ENCODE results near the gene KIF6.

Gene KIF6

GRCh38 chr6:39338397-39338796 lies 386.8 kb downstream of the KIF6 start:
- DNase-seq = no peak

- DNase-seq = no peak
Measured at GRCh38 chr6:39335780-39336545, 389.2 kb downstream of the KIF6 start.

GRCh38 chr6:39333644-39334438 lies 391.4 kb downstream of the KIF6 start:
- no peak for DNase-seq

GRCh38 chr6:39330476-39330875 lies 394.7 kb downstream of the KIF6 start:
- no peak for DNase-seq

- no peak for DNase-seq
Measured at GRCh38 chr6:39330057-39330456, 395.2 kb downstream of the KIF6 start.

GRCh38 chr6:39328066-39328465 lies 397.1 kb downstream of the KIF6 start:
- DNase-seq = no peak

- DNase-seq = no peak
Measured at GRCh38 chr6:39327507-39327906, 397.7 kb downstream of the KIF6 start.

GRCh38 chr6:39322306-39322850 lies 402.8 kb downstream of the KIF6 start, which contains the start of gene KCNK16:
Gene KCNK16 (minus strand): TSS chr6:39322702. CDS start chr6:39322540, 162 bp downstream.
- no peak for DNase-seq

- DNase-seq = no peak
Measured at GRCh38 chr6:39321761-39322160, 403.4 kb downstream of the KIF6 start.

GRCh38 chr6:39320363-39320984 lies 404.7 kb downstream of the KIF6 start:
- DNase-seq = no peak

GRCh38 chr6:39319621-39320362 lies 405.4 kb downstream of the KIF6 start:
- no peak for DNase-seq

GRCh38 chr6:39317256-39317655 lies 408.0 kb downstream of the KIF6 start:
- DNase-seq = no peak

GRCh38 chr6:39314273-39314795 lies 410.9 kb downstream of the KIF6 start, which contains the start of gene KCNK17:
Gene KCNK17 (minus strand): TSS chr6:39314419. CDS start chr6:39314320, 99 bp downstream.
- no peak for DNase-seq

GRCh38 chr6:39313526-39314272 lies 411.5 kb downstream of the KIF6 start:
- DNase-seq = no peak

- no peak for DNase-seq
Measured at GRCh38 chr6:39312912-39313525, 412.2 kb downstream of the KIF6 start.

GRCh38 chr6:39310542-39310941 lies 414.7 kb downstream of the KIF6 start:
- no peak for DNase-seq

GRCh38 chr6:39309942-39310531 lies 415.2 kb downstream of the KIF6 start:
- peak in 3 of 4 experiments; percentile 15 to 22 (median 15) for DNase-seq

GRCh38 chr6:39307462-39307861 lies 417.7 kb downstream of the KIF6 start:
- DNase-seq = no peak

- DNase-seq = no peak
Measured at GRCh38 chr6:39304951-39305350, 420.3 kb downstream of the KIF6 start.

GRCh38 chr6:39303425-39304153 lies 421.6 kb downstream of the KIF6 start:
- no peak for DNase-seq

All from activated naive CD4-positive, alpha-beta T cell (primary cell).